PC-3 (cell line): ENCODE measurements around the gene PARP16. TPM values are rescaled to one million over a fixed set of nuclear protein-coding genes. Genes with fewer than 3 reads are reported as not detected.

Source experiments
- ATAC-seq: fragments of 200-7000 bp; cut with Tn5 transposase; 2 replicates; pipeline ENCODE4 v1.9.1; 2020; ENCODE audit warnings: mild to moderate bottlenecking, moderate library complexity
- Bru-seq: library from RNA; stranded (reverse); fragments of 400-500 nt; gene quantifications from one replicate; lab custom pipeline; 2021; lab: Mats Ljungman, UMichigan
- BruChase-seq, 2 experiments: library from RNA; stranded (reverse); fragments of 400-500 nt; gene quantifications; one replicate each; lab custom pipeline; 2021; lab: Mats Ljungman, UMichigan
- BruUV-seq: library from RNA; stranded (reverse); fragments of 400-500 nt; replicated peaks from 2 replicates; lab custom pipeline; 2021; lab: Mats Ljungman, UMichigan
- CTCF ChIA-PET: fragments of 300-600 bp; sonication (Branson Sonifier 250); formaldehyde crosslinking; loops from one replicate; lab custom pipeline; 2022; ENCODE audit warnings: antibody characterized with exemption; lab: Charles Lee
- POLR2A ChIA-PET: fragments of 300-600 bp; sonication (Branson Sonifier 250); formaldehyde crosslinking; loops from one replicate; lab custom pipeline; 2022; ENCODE audit warnings: antibody characterized with exemption; ENCODE audit not compliant: unreplicated experiment; lab: Charles Lee
- DNase-seq: peaks from one replicate; pipeline ENCODE4 v3.0.0-alpha.2; 2015
- H2AFZ ChIP-seq: fragments of 300-600 bp; sonication (generic); 2 replicates; pipeline ENCODE4 v1.6.0; 2016; ENCODE audit warnings: antibody characterized with exemption, low read length
- H3F3A ChIP-seq: fragments of 300-600 bp; sonication (generic); one replicate; pipeline ENCODE4 v1.6.0; 2017; ENCODE audit warnings: antibody characterized with exemption, low read length, control low read depth, mild to moderate bottlenecking; ENCODE audit not compliant: unreplicated experiment
- H3K27ac ChIP-seq: fragments of 300-600 bp; sonication (generic); 2 replicates; pipeline ENCODE4 v1.5.1; 2016; ENCODE audit warnings: mild to moderate bottlenecking, low read length
- H3K27me3 ChIP-seq: fragments of 300-600 bp; sonication (generic); 2 replicates; pipeline ENCODE4 v1.6.1; 2016; ENCODE audit warnings: low read length, mixed read lengths
- H3K36me3 ChIP-seq: fragments of 300-600 bp; sonication (generic); 2 replicates; pipeline ENCODE4 v1.6.1; 2016; ENCODE audit warnings: low read depth, mixed run types, low read length, mixed read lengths
- H3K4me1 ChIP-seq: fragments of 300-600 bp; sonication (generic); 2 replicates; pipeline ENCODE4 v1.5.1; 2016; ENCODE audit warnings: low read length; ENCODE audit not compliant: insufficient read depth
- H3K4me2 ChIP-seq: fragments of 300-600 bp; sonication (generic); 2 replicates; pipeline ENCODE4 v1.6.0; 2016; ENCODE audit warnings: low read length
- H3K4me3 ChIP-seq: fragments of 300-600 bp; sonication (generic); 2 replicates; pipeline ENCODE4 v1.5.1; 2016; ENCODE audit warnings: mild to moderate bottlenecking, low read length, mixed read lengths
- H3K79me2 ChIP-seq: fragments of 300-600 bp; sonication (generic); 2 replicates; pipeline ENCODE4 v1.6.1; 2017; ENCODE audit warnings: low read length, mixed read lengths
- H3K9ac ChIP-seq: fragments of 300-600 bp; sonication (generic); 2 replicates; pipeline ENCODE4 v1.6.0; 2016; ENCODE audit warnings: mild to moderate bottlenecking, low read length
- H3K9me2 ChIP-seq: fragments of 300-600 bp; sonication (generic); replicated peaks from 2 replicates; pipeline ENCODE4 v1.6.1; 2016; ENCODE audit warnings: mixed run types, low read length, mixed read lengths
- H3K9me3 ChIP-seq: fragments of 300-600 bp; sonication (generic); 2 replicates; pipeline ENCODE4 v1.6.1; 2016; ENCODE audit warnings: low read length, mixed read lengths
- H4K20me1 ChIP-seq: fragments of 300-600 bp; sonication (generic); 2 replicates; pipeline ENCODE4 v1.6.1; 2016; ENCODE audit warnings: low read length, mixed read lengths
- EZH2 ChIP-seq: fragments of 300-600 bp; sonication (generic); IDR thresholded peaks from one replicate; pipeline ENCODE4 v1.6.1; 2017; ENCODE audit warnings: antibody characterized with exemption, mild to moderate bottlenecking, low read length; ENCODE audit not compliant: unreplicated experiment
- EZH2phosphoT487 ChIP-seq: fragments of 300-600 bp; sonication (generic); IDR thresholded peaks from 2 replicates; pipeline ENCODE4 v1.6.1; 2018; ENCODE audit warnings: mild to moderate bottlenecking, antibody characterized with exemption, low read length, borderline replicate concordance
- intact Hi-C: fragments of 100-400 bp; cut with micrococcal nuclease; formaldehyde crosslinking; loops from 2 replicates; pipeline ENCODE4 v1.9.0; 2023
- long read RNA-seq: library from polyadenylated mRNA; unstranded; transcript quantifications from one replicate; pipeline ENCODE4 v2.0.0, GENCODE V29; 2021; ENCODE audit not compliant: unreplicated experiment
- total RNA-seq: library from RNA; depleted of rRNA; stranded (reverse); fragments of >200 nt; gene quantifications from 2 replicates; pipeline ENCODE4 v1.2.3, GENCODE V29; 2014; rRNA removed
- TF ChIP-seq, protein P1 (sequence below): fragments of 300-600 bp; sonication (generic); conservative IDR thresholded peaks from 2 replicates; pipeline ENCODE4 v1.5.1; 2017; ENCODE audit warnings: antibody characterized with exemption, low read depth, mild to moderate bottlenecking, low read length

The PARP16 gene, protein sequence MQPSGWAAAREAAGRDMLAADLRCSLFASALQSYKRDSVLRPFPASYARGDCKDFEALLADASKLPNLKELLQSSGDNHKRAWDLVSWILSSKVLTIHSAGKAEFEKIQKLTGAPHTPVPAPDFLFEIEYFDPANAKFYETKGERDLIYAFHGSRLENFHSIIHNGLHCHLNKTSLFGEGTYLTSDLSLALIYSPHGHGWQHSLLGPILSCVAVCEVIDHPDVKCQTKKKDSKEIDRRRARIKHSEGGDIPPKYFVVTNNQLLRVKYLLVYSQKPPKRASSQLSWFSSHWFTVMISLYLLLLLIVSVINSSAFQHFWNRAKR
- total RNA-seq: 6.4 and 11.0 TPM in 2 replicates
- percentile 50 among the genes with signal in this experiment for Bru-seq, nascent RNA
- percentile 54 among the genes with signal in this experiment for BruChase-seq, experiment 1, labeled RNA remaining after a 6-hour chase
- percentile 50 among the genes with signal in this experiment for BruChase-seq, experiment 2, labeled RNA remaining after a 2-hour chase
- long read RNA-seq, transcript PARP16-206 (6 exons, 2,343 nt): major isoform, 21 of 36 reads
- long read RNA-seq, partial matches to known transcripts: 3 of 36 reads
- long read RNA-seq, other reads (novel, unspliced or antisense): 7 of 36 reads

DNA sequence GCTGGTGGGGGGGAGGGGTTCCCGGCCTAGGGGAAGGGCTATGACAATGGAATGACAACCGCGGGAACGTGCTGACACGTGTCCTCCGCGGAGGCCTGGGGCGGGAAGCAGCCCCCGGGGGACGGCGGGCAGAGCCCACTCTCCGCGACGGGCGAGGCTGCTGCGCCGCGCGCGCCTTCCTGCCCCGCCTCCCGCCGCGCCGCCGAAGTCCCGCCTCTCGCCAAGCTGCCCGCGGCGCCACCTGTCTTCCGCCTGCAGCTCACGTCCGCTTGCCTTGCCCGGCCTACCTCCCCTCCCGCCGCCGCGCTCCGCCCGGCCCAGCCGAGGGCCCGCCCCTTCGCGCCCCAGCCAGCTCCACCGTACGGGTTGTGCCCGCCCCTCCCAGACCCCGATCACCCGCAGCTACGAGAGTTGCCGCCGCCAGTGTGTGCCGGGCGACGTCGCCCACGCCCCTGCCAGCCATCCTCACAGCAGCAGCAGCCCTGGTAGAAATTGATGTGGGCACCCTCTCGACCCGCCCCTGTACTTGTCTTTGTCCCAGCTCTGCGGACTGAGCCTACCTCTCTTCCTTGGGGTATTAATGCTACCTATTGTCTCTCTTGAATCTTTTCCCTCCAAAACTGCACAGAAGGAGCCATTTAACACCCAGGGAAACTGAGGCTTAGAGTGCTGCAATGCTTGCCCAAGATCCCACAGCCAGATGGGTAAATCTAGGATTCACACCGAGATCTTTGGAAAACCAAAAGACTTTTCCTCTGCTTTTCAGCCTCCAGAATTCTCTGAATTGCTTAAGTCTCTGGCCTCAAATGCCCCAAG is at the start of gene PARP16:
Gene PARP16 (minus strand): TSS at position 180 of the 816 bp plus-strand sequence. CDS start 457 bp downstream, outside the sequence.
- no peaks in the 10 kb centered on the region for H3K9me2 ChIP-seq
- TSS peak; percentile 65 for BruUV-seq
- H3K36me3 ChIP-seq: no peaks in the 10 kb centered on the region
- ChIA-PET POLR2A (interaction anchor here (0.6 to 1.2 kb wide), 6 partner anchors 9 to 232 kb away, joined by 3 to 40 read pairs (median 8); partner anchors contain the start of genes CLPX and RNU5B-1), CTCF (interaction anchor here (0.6 to 1.7 kb wide), 3 partner anchors 11 to 292 kb away, joined by 3 to 9 read pairs (median 5); no protein-coding TSS in a partner anchor)
- peak; percentile 81 for DNase-seq
- H3F3A ChIP-seq: no peaks in the 10 kb centered on the region
- no peak within 1 kb of the TSS for H3K27ac ChIP-seq
- H3K4me2 ChIP-seq: peak within 1 kb of the TSS; percentile 99
- H3K4me3 ChIP-seq: peak within 1 kb of the TSS; percentile 86
- no peaks in the 10 kb centered on the region for H3K79me2 ChIP-seq
- intact Hi-C loops: no loop called here
- peak within 1 kb of the TSS; percentile 90 for H2AFZ ChIP-seq
- no peaks in the 10 kb centered on the region for H4K20me1 ChIP-seq
- no peak for TF ChIP-seq EZH2
- TF ChIP-seq, protein P1, sequence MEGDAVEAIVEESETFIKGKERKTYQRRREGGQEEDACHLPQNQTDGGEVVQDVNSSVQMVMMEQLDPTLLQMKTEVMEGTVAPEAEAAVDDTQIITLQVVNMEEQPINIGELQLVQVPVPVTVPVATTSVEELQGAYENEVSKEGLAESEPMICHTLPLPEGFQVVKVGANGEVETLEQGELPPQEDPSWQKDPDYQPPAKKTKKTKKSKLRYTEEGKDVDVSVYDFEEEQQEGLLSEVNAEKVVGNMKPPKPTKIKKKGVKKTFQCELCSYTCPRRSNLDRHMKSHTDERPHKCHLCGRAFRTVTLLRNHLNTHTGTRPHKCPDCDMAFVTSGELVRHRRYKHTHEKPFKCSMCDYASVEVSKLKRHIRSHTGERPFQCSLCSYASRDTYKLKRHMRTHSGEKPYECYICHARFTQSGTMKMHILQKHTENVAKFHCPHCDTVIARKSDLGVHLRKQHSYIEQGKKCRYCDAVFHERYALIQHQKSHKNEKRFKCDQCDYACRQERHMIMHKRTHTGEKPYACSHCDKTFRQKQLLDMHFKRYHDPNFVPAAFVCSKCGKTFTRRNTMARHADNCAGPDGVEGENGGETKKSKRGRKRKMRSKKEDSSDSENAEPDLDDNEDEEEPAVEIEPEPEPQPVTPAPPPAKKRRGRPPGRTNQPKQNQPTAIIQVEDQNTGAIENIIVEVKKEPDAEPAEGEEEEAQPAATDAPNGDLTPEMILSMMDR: no peak
- ATAC-seq: peak; percentile 93
- H3K9ac ChIP-seq: peak within 1 kb of the TSS; percentile 69
- H3K9me3 ChIP-seq: no peaks in the 10 kb centered on the region
- H3K4me1 ChIP-seq: peaks cover 10% of the 10 kb centered on the region; the same call in 1 of the 2 replicates
- H3K27me3 ChIP-seq: no peaks in the 10 kb centered on the region

DNA sequence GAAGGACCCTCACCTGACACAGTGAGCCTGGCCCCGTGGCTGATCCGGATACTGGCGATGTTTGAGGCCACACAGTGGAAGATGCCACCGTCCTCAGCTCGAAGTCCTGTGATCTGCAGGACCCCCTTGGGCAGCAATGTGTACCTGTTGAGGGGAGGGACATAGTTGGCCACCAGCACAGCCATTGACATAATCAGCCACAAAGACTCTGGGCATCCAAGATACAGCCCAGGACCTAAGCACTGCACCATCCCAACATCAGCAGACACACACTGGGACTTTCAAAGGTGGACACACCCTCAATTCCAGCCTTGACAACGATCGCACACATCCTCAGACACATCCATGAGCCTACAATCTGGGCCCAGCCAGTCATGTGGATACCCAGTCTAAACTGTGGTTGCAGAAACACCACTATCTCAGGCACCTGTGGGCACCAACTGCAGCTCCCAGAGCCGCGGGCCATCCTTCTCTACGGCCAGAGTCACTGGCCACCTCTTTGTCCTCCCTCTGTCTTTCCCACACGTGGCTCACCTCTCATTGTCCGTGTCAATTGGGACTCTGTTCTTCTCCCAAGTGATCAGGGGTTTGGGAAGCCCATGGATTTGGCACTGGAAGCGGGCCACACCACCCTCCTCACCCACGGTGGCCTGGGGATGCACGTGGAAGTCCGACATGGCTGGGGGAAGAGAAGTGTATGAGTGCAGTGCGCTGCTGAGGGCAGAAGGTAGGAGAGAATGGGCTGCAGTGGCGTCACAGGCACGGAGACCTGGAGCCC is 48.8 kb upstream of the PARP16 start:
- Histone ChIP-seq H3K9me3 (no peaks in the 10 kb centered on the region), H3K9me2 (no peaks in the 10 kb centered on the region), H3K4me2 (no peak overlapping the region), H3K27me3 (no peaks in the 10 kb centered on the region), H3K36me3 (no peaks in the 10 kb centered on the region), H3K79me2 (no peaks in the 10 kb centered on the region), H3K4me3 (no peak overlapping the region), H3K27ac (no peak overlapping the region), H3K4me1 (no peaks in the 10 kb centered on the region), H4K20me1 (no peaks in the 10 kb centered on the region), H3K9ac (no peak overlapping the region), H3F3A (no peaks in the 10 kb centered on the region), H2AFZ (no peak overlapping the region)
- intact Hi-C loops: no loop called here
- CTCF ChIA-PET: no interaction called here
- BruUV-seq: no TSS peak
- TF ChIP-seq EZH2: no peak
- no peak for TF ChIP-seq EZH2phosphoT487
- TF ChIP-seq, protein P1: no peak
- no peak for DNase-seq
- no peak for ATAC-seq
- POLR2A ChIA-PET: no interaction called here
